ENCODE results near the gene CALML5. TPM values are rescaled to one million over a fixed set of nuclear protein-coding genes. Genes with fewer than 3 reads are reported as not detected.

The CALML5 gene
- total RNA-seq, 1 experiment from 2014 or later, result not detected

DNA sequence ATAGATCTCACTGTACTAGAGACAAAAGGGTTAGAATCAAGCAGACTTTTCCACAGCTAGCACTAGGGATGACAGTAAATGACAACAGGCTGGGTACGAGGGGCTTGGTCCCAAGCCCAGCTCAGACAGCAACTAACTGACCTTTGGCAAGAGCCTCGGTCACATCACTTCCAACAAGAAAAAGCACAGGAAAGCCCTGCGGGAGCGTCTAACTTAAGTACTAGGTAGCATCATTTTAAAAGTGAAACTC is 48.2 kb upstream of the CALML5 start:
- ChIA-PET POLR2A (no interaction called here), CTCF (interaction anchor here (1.2 kb wide), 1 partner anchor 82 kb away, joined by 3 read pairs; no protein-coding TSS in a partner anchor)

DNA sequence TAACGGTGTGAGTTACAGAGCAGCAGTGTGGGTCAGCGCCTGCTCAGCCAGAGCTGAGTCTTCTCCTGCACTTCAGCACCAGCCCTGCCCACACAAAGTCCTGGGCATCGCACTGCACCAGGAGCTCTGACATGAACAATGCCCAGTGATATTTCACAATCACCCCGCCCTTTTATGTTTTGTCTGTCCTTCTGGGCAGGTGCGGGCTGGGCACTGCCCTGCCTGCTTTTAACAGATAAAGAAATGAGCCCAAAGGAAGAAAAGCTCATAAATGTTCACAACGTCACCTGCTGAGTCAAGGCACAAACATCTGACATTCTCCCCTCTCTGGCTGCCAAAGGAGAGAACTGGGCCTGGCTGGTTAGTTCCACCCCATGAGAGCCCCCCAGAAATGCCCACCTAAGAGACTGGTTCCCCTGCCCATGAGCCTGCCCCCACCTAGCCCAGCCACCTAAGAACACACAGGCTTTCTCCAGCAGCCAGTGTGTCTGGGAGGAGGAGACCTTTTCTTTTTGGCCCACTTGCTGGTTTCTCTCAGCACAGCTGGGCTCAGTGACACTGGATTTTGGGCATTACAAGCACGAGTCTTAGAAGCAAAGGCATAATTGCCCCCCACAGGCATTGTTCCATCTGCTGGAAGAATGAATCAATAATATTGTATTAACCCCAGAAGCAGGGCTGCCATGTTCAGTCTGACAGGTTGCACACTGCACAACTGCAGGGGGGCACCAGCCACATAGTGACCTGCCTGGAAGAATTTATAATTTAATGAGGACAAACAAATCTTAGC is 47.7 kb upstream of the CALML5 start:
- ChIA-PET POLR2A (no interaction called here), CTCF (interaction anchor here (1.2 kb wide), 1 partner anchor 83 kb away, joined by 3 read pairs; no protein-coding TSS in a partner anchor)
- Mint-ChIP-seq H3K36me3 (peaks cover 14% of the 10 kb centered on the region), H3K4me1 (no peaks in the 10 kb centered on the region), H3K9me3 (peaks cover 19% of the 10 kb centered on the region), H3K27ac (no peak overlapping the region), H3K4me3 (no peak overlapping the region), H3K27me3 (ENCODE audit: low read depth) (no peaks in the 10 kb centered on the region)
- DNase-seq (ENCODE audit: low spot score) (peak; percentile 3), ATAC-seq (no peak)
- no peak for TF ChIP-seq KAT7 (CRISPR knock-in tag; IDR thresholded peaks at IDR 0.05; ENCODE audit: borderline replicate concordance)
- TF ChIP-seq NFYB (CRISPR knock-in tag; conservative IDR thresholded peaks at IDR 0.05; ENCODE audit: low read depth), result no peak
- TF ChIP-seq, protein P1, sequence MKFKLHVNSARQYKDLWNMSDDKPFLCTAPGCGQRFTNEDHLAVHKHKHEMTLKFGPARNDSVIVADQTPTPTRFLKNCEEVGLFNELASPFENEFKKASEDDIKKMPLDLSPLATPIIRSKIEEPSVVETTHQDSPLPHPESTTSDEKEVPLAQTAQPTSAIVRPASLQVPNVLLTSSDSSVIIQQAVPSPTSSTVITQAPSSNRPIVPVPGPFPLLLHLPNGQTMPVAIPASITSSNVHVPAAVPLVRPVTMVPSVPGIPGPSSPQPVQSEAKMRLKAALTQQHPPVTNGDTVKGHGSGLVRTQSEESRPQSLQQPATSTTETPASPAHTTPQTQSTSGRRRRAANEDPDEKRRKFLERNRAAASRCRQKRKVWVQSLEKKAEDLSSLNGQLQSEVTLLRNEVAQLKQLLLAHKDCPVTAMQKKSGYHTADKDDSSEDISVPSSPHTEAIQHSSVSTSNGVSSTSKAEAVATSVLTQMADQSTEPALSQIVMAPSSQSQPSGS (CRISPR knock-in tag; IDR thresholded peaks at IDR 0.05; ENCODE audit: borderline replicate concordance, low read depth), result no peak
- TF ChIP-seq ZNF232 (CRISPR knock-in tag; IDR thresholded peaks at IDR 0.05), result no peak
- no peak for TF ChIP-seq NR2C2 (CRISPR knock-in tag; IDR thresholded peaks at IDR 0.05)
- TF ChIP-seq, protein P2, sequence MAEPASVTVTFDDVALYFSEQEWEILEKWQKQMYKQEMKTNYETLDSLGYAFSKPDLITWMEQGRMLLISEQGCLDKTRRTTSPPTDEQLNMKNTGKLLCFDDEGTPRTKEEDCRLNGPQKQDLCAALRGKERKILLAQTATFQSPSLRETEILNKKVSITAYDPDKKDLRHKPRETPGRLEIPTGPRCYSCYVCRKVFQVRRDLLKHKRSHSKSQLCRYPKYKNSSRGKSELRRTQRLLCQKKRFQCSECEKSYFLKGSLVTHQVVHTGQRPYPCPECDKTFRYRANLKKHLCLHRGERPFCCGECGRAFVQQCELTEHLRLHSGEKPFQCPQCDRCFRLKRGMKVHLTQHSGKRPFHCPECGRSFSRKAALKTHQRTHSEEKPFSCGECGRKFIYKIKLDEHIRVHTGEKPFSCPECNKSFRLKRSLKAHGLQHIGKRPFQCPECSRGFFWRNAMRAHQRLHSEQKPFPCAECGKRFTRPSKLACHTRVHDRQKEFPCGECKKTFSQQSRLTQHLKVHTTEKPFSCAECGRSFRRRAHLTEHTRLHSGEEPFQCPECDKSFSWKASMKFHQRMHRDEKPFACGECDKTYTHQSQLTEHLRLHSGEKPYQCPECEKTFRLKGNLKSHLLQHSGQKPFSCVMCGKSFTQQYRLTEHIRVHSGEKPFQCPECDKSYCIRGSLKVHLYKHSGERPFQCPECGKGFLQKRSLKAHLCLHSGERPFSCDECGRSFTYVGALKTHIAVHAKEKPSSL (CRISPR knock-in tag; conservative IDR thresholded peaks at IDR 0.05), result no peak
- TF ChIP-seq, protein P3, sequence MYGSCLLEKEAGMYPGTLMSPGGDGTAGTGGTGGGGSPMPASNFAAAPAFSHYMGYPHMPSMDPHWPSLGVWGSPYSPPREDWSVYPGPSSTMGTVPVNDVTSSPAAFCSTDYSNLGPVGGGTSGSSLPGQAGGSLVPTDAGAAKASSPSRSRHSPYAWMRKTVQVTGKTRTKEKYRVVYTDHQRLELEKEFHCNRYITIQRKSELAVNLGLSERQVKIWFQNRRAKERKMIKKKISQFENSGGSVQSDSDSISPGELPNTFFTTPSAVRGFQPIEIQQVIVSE (CRISPR knock-in tag; IDR thresholded peaks at IDR 0.05; ENCODE audit: borderline replicate concordance), result no peak
- TF ChIP-seq NR1H2 (CRISPR knock-in tag; IDR thresholded peaks at IDR 0.05), result no peak
- no peak for TF ChIP-seq ZNF121 (CRISPR knock-in tag; IDR thresholded peaks at IDR 0.05)
- no peak for TF ChIP-seq SOX15 (CRISPR knock-in tag; IDR thresholded peaks at IDR 0.05)
- TF ChIP-seq NR3C1 (CRISPR knock-in tag; conservative IDR thresholded peaks at IDR 0.05; ENCODE audit: low read depth), result no peak
- TF ChIP-seq, protein P4, sequence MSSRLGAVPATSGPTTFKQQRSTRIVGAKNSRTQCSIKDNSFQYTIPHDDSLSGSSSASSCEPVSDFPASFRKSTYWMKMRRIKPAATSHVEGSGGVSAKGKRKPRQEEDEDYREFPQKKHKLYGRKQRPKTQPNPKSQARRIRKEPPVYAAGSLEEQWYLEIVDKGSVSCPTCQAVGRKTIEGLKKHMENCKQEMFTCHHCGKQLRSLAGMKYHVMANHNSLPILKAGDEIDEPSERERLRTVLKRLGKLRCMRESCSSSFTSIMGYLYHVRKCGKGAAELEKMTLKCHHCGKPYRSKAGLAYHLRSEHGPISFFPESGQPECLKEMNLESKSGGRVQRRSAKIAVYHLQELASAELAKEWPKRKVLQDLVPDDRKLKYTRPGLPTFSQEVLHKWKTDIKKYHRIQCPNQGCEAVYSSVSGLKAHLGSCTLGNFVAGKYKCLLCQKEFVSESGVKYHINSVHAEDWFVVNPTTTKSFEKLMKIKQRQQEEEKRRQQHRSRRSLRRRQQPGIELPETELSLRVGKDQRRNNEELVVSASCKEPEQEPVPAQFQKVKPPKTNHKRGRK (CRISPR knock-in tag; IDR thresholded peaks at IDR 0.05; ENCODE audit: borderline replicate concordance), result no peak
- TF ChIP-seq, protein P5, sequence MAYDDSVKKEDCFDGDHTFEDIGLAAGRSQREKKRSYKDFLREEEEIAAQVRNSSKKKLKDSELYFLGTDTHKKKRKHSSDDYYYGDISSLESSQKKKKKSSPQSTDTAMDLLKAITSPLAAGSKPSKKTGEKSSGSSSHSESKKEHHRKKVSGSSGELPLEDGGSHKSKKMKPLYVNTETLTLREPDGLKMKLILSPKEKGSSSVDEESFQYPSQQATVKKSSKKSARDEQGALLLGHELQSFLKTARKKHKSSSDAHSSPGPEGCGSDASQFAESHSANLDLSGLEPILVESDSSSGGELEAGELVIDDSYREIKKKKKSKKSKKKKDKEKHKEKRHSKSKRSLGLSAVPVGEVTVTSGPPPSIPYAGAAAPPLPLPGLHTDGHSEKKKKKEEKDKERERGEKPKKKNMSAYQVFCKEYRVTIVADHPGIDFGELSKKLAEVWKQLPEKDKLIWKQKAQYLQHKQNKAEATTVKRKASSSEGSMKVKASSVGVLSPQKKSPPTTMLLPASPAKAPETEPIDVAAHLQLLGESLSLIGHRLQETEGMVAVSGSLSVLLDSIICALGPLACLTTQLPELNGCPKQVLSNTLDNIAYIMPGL (CRISPR knock-in tag; IDR thresholded peaks at IDR 0.05), result no peak

More for the DNA sequence above, 48.2 kb upstream of the CALML5 start:
- no peak for ATAC-seq
- Mint-ChIP-seq H3K4me3 (no peak overlapping the region), H3K9me3 (peaks cover 14% of the 10 kb centered on the region), H3K4me1 (no peaks in the 10 kb centered on the region), H3K36me3 (peaks cover 10% of the 10 kb centered on the region), H3K27ac (no peak overlapping the region), H3K27me3 (ENCODE audit: low read depth) (no peaks in the 10 kb centered on the region)
- TF ChIP-seq HMGA2 (CRISPR knock-in tag; IDR thresholded peaks at IDR 0.05), result no peak
- no peak for TF ChIP-seq NFYB (CRISPR knock-in tag; conservative IDR thresholded peaks at IDR 0.05; ENCODE audit: low read depth)
- no peak for TF ChIP-seq CREB1 (CRISPR knock-in tag; IDR thresholded peaks at IDR 0.05)
- TF ChIP-seq, protein P6, sequence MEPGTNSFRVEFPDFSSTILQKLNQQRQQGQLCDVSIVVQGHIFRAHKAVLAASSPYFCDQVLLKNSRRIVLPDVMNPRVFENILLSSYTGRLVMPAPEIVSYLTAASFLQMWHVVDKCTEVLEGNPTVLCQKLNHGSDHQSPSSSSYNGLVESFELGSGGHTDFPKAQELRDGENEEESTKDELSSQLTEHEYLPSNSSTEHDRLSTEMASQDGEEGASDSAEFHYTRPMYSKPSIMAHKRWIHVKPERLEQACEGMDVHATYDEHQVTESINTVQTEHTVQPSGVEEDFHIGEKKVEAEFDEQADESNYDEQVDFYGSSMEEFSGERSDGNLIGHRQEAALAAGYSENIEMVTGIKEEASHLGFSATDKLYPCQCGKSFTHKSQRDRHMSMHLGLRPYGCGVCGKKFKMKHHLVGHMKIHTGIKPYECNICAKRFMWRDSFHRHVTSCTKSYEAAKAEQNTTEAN (CRISPR knock-in tag; IDR thresholded peaks at IDR 0.05), result no peak
- no peak for TF ChIP-seq ZBTB21 (CRISPR knock-in tag; IDR thresholded peaks at IDR 0.05; ENCODE audit: borderline replicate concordance)
- no peak for TF ChIP-seq ZNF416 (CRISPR knock-in tag; IDR thresholded peaks at IDR 0.05)
- TF ChIP-seq RORB (CRISPR knock-in tag; IDR thresholded peaks at IDR 0.05), result no peak
- no peak for TF ChIP-seq NR2C2 (CRISPR knock-in tag; IDR thresholded peaks at IDR 0.05)
- TF ChIP-seq, protein P7, sequence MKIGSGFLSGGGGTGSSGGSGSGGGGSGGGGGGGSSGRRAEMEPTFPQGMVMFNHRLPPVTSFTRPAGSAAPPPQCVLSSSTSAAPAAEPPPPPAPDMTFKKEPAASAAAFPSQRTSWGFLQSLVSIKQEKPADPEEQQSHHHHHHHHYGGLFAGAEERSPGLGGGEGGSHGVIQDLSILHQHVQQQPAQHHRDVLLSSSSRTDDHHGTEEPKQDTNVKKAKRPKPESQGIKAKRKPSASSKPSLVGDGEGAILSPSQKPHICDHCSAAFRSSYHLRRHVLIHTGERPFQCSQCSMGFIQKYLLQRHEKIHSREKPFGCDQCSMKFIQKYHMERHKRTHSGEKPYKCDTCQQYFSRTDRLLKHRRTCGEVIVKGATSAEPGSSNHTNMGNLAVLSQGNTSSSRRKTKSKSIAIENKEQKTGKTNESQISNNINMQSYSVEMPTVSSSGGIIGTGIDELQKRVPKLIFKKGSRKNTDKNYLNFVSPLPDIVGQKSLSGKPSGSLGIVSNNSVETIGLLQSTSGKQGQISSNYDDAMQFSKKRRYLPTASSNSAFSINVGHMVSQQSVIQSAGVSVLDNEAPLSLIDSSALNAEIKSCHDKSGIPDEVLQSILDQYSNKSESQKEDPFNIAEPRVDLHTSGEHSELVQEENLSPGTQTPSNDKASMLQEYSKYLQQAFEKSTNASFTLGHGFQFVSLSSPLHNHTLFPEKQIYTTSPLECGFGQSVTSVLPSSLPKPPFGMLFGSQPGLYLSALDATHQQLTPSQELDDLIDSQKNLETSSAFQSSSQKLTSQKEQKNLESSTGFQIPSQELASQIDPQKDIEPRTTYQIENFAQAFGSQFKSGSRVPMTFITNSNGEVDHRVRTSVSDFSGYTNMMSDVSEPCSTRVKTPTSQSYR (CRISPR knock-in tag; IDR thresholded peaks at IDR 0.05), result no peak
- TF ChIP-seq EMX1 (CRISPR knock-in tag; IDR thresholded peaks at IDR 0.05), result no peak
- no peak for DNase-seq (ENCODE audit: low spot score)

All from WTC11 (cell line).